ENCODE measurements around the gene DCPS.
A peak's percentile ranks its signal among the peaks of the same experiment; 100 is the strongest.

DCPS gene

DNA sequence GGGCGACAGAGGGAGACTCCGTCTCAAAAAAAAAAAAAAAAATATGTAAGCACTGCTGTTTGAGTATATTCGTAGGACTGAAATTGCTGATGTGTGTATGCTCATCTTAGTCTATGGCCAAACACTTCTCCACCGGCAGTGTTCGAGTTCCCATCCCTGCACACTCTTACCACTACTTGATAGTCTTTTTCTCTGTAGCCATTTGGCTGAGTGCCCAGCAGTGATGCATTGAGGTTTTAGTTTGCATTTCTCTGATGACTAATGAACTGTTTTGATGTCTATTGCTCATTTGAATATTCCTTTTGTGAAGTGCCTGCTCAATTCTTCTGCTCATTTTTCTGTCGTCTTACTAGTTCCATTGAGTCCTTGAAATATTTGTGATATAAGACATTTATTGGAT, 19.0 kb upstream of the DCPS start:
- TF ChIP-seq, protein P1, sequence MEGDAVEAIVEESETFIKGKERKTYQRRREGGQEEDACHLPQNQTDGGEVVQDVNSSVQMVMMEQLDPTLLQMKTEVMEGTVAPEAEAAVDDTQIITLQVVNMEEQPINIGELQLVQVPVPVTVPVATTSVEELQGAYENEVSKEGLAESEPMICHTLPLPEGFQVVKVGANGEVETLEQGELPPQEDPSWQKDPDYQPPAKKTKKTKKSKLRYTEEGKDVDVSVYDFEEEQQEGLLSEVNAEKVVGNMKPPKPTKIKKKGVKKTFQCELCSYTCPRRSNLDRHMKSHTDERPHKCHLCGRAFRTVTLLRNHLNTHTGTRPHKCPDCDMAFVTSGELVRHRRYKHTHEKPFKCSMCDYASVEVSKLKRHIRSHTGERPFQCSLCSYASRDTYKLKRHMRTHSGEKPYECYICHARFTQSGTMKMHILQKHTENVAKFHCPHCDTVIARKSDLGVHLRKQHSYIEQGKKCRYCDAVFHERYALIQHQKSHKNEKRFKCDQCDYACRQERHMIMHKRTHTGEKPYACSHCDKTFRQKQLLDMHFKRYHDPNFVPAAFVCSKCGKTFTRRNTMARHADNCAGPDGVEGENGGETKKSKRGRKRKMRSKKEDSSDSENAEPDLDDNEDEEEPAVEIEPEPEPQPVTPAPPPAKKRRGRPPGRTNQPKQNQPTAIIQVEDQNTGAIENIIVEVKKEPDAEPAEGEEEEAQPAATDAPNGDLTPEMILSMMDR (conservative IDR thresholded peaks at IDR 0.05; ENCODE audit: low read depth, low read length), result no peak
- H3K4me3 ChIP-seq (ENCODE audit: low read depth, low read length), result no peak overlapping the region
- peak; percentile 96 for DNase-seq (ENCODE audit: low read depth)

DNA sequence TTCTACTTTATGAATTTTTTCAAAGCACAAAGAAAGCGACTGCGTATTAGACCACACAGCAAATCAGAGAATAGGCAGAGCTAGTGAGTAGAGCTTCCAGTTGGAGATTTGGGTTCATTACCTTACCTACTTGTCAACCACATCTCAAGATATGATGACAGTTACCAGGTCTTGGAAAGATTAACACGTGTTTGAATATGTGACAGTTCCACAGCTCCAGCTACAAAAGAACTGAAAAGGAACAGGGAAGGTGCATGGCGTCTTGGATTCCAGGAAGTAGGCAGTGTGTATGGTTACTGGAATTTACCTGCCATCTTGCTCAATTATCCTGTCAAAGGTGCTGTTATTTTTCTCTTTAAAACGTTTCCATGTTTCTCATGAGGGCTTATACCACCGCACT, 15.6 kb upstream of the DCPS start:
- H3K4me3 ChIP-seq (ENCODE audit: low read depth, low read length), result no peak overlapping the region
- TF ChIP-seq, protein P1 (conservative IDR thresholded peaks at IDR 0.05; ENCODE audit: low read depth, low read length), result no peak
- no peak for DNase-seq (ENCODE audit: low read depth)

DNA sequence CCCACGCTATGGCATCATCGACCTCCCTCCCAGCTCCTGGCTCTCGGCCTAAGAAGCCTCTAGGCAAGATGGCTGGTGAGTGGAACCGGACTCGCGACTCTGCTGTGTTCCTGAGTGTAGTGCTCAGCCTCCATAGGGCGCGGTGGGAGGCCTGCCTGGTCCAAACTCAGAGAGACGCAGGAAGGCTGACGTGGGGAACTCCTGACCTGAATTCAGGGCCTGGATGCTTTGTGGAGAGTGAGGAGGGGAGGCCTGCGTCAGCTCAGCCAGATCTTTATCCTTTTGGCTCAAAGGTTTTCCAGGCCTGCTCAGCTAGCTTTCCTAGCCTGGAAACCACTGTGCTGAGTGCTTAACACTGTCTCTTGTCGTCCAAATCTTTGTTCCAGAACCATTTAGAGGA, 13.0 kb upstream of the DCPS start:
- no peak for DNase-seq (ENCODE audit: low read depth)
- TF ChIP-seq, protein P1 (conservative IDR thresholded peaks at IDR 0.05; ENCODE audit: low read depth, low read length), result no peak
- H3K4me3 ChIP-seq (ENCODE audit: low read depth, low read length), result no peak overlapping the region

DNA sequence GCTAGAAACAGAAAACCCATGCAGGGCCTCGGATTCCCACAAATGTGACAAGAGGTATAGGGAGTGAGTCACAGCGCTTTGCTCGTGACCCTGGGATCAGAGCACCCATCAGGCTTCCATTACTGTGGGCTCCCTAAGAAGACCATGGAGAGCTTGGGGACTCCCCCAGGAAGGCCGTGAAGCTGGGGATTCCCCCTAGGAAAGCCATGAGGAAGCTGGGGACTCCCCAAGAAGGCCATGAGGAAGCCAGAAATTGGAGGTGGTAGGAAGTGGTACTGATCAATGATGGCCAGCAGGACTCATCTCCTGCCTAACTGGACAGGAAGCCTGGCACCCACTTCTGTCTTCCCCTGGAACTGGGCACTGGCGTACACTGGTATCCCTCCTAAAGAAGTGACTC, 10.1 kb upstream of the DCPS start:
- TF ChIP-seq, protein P1 (conservative IDR thresholded peaks at IDR 0.05; ENCODE audit: low read depth, low read length), result no peak
- H3K4me3 ChIP-seq (ENCODE audit: low read depth, low read length), result no peak overlapping the region
- no peak for DNase-seq (ENCODE audit: low read depth)

DNA sequence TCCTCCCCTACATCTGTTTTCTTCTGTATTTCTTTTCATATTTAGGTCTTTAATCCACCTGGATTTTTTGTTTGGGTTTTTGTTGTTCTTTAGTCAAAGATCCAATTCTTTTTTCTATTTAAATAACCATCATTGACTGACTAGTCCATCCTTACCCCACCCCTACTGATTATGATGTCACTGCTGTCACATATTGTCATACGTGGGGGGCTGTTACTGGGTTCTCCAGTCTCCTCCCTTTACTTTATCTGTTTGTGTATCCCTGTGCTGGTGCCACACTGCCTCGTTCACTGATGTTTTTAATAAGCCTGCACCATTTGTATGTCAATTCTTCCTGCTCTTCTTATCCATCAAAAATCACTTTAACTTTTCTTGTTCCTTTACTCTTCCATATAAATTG, 6.9 kb upstream of the DCPS start:
- TF ChIP-seq, protein P1 (conservative IDR thresholded peaks at IDR 0.05; ENCODE audit: low read depth, low read length), result no peak
- no peak overlapping the region for H3K4me3 ChIP-seq (ENCODE audit: low read depth, low read length)
- no peak for DNase-seq (ENCODE audit: low read depth)

DNA sequence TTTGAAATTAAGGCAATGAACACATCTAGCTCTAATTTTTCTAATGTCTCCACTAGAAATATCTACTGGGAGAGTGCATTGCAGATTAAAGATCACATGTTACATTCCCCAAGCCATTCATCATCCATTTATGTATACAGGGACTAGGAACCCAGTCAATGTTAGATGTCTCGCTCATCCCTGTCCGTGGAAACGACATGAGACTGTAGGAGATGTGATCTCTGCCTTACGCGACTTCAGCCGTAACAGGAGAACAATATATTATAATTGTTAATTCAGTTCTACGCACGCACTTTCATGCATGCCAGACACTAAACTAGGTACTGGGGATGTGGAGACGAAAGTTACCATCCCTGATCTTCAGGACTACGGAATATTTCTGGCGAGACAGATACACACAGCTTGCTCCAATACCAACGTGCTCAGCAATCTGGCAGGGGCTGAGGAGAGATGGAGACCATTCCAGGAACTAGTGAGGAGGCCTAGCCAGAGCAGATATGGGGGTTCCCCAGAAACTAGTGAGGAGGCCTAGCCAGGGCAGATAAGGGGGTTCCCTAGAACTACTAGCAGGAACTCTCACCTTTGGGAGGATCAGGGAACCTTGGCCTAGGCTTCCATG, 706 bp downstream of the DCPS start:
- TF ChIP-seq, protein P1 (conservative IDR thresholded peaks at IDR 0.05; ENCODE audit: low read depth, low read length), result no peak
- peak overlapping the region; percentile 93 for H3K4me3 ChIP-seq (ENCODE audit: low read depth, low read length)
- DNase-seq (ENCODE audit: low read depth), result no peak

DNA sequence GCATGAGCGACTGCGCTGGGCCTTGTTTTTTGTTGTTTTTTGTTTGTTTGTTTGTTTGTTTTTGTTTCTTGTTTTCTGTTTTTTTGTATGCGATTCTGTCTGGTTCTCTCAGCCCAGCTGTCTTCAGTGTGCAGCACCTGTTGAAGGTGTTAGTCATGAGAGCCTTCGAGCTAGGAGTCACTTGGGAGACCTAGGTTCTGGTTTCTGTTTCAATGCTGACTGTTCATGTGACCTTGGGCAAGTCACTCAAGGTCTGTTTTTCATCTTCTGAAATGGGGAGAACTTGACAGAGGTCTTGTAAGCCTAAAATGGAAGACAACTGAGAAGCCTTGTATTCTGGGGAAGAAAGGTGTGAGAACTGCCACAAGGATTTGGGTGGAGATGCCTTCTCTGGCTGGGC, 1.8 kb downstream of the DCPS start:
- DNase-seq (ENCODE audit: low read depth), result no peak
- TF ChIP-seq, protein P1 (conservative IDR thresholded peaks at IDR 0.05; ENCODE audit: low read depth, low read length), result no peak
- H3K4me3 ChIP-seq (ENCODE audit: low read depth, low read length), result no peak overlapping the region
